Urothelium cell line (cell line): ENCODE measurements around the gene IQUB.
"Not testable (repeated sequence)": the region's sequence is repeated elsewhere in the genome, so short reads cannot be mapped to it uniquely, and the experiment has no call there.

ENCODE experiments used
- DNase-seq: peaks from one replicate; pipeline ENCODE4 v3.0.0; 2011; ENCODE audit warnings: low spot score, mixed read lengths
- FAIRE-seq: peaks from 2 replicates; lab custom pipeline; 2011; peaks lifted over from hg19 to GRCh38; lab: Jason Lieb, UNC

The IQUB gene

DNA sequence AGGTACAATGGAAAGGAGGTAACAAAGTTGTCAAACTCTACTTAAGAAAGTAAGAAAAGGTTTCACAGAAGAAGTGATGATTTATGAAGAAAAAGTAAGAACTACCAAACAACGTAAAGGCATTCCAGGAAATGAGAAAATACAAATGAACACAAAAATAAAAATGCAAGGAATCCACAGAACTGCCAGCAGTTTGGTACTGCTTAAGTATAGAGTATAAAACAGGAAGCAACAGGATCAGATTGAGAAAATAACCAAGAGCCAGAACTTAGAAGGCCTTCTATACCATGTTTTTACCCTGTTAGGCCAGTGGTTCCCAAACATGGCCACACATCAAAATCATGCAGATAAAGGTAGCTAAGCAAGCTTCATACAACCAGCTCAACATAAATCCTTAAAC, 14.0 kb upstream of the IQUB start:
- FAIRE-seq: no peak
- no peak for DNase-seq

DNA sequence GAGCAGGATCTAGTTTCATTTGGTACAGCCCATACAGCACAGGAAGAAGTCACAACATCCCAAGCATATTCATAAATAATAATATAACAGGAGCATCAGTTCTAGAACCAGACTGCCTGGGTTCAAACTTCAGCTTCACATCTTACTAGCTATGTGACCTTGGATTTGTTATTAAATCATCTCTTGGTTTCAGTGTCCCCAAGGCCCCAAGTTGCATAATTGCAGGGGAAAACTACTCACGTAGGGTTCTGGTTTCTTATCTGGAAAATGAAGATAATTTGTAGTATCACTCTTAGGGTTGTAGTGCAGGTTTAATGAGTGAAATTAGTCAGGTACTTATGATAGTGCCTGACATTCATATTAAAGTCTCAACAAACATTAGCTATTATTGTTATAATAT, 5.5 kb upstream of the IQUB start:
- DNase-seq (no peak), FAIRE-seq (no peak)

DNA sequence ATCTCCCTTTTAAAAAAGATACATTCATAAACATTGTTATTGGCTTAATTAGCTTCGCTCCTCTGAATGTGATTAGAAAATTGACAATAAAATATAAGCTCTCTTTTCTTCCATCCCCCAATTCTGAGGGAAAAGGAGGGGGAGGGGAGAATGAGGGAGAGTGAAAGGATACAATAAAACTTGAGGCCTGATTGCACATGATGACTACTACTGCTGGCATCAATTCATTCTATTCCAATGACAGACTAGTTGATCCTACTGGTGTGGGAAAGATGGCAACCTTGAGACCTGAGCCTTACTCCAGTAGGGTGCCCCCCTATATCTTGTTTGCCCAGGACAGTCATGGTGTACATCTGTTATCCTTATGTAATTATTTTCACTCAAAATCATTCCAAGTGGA, 4.5 kb upstream of the IQUB start:
- DNase-seq (no peak), FAIRE-seq (no peak)

DNA sequence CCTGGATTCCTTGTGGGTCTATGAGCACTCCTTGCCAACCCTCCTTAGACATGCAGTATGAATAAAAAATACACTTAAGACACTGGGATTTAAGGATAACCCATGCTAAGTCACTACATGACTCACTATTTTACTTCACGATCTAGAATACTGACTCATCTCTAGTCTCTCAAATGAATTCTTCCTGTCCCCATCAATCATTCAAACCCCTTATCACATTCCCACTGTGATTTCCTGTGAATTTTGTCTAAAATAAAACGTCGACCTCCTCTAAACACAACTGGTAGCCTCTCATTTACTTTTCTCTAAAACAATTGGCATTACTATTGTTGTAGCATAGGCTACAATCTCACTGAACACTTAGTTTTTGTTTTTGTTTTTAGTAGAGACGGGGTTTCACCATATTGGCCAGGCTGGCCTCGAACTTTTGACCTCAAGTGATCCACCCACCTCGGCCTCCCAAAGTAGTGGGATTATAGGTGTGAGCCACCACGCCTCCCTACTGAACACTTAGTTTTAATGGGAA, 3.9 kb upstream of the IQUB start:
- peak; percentile 4 for DNase-seq
- FAIRE-seq: no peak

DNA sequence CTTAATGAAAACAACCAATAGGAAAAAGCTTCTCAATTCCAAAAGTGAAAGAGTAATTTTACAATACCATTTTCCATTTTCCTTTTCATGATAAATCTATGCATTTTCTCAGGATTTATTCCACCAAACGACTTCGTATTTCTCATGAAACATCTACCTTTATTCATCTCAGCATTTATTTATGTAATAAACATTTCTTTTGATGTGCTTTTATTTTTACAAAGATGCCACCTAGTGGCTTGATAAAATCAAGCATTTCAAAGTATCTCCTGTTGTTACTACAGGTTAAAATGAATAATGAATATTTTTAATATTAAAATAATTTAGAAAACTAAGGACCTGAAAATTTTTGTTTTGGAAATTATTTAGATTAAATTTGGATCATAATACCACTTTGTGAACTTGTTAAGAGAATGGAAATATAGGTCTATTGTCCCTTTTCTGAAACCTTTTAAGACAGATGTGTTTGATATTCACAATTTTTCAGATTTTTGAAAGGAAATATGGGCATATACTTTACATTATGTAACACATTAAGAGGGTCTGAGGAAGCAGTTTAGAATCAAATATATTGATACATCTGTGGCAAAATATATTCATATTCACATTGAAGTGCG, 2.7 kb upstream of the IQUB start:
- DNase-seq (no peak), FAIRE-seq (no peak)

DNA sequence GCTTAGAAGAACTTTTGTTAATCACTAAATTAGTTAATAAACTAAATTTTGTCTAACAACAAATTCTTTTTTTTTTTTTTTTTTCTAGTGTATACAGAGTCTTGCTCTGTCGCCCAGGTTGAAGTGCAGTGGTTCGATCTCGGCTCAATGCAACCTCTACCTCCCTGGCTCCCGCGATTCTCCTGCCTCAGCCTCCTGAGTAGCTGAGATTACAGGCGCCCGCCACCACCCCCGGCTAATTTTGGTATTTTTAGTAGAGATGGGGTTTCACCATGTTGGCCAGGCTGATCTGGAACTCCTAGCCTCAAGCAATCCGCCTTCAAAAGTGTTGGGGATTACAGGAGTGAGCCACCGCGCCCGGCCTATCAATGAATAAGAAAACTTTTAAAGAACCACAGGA, 1.1 kb upstream of the IQUB start:
- no peak for DNase-seq

DNA sequence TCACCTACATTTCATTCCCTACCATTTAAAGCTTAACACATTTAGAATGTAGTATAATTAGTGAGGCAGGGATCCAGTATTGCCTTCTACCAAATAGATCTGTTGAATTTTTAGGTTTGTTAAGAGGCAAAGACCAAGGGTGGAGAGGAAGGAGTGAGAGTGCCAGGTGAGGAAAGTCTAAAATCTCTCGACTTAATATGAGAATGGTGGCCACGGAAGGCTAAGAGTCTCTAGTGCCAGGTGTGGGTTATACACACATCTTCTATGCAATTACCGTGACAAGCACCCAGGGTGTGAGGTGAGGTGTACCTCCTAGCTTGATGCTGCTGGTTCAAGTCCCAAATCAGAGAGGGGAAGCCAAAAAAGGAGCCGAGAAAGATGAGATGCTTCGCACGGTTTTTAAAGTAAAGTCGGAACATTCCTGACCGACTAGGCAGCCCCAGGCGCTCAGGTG, 439 bp downstream of the IQUB start:
- FAIRE-seq: no peak
- peak; percentile 2 for DNase-seq

More for the DNA sequence above, 1.1 kb upstream of the IQUB start:
- no peak for FAIRE-seq

DNA sequence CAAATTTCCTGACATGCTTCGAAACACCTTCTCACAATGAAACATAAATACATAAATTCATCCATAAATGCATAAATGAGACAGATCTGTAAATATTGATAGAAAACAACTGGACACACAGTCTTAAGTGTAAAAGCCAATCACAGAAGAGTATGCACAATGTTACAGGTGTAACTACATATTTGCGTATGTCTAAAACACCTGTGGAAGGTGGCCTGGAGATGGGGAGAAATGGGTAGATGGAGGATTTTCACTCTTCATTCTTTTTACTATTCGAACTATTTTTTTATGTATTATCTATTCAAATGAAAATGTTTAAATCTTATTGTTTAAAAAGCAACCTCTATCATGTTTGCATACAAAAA, 860 bp downstream of the IQUB start:
- FAIRE-seq: no peak

DNA sequence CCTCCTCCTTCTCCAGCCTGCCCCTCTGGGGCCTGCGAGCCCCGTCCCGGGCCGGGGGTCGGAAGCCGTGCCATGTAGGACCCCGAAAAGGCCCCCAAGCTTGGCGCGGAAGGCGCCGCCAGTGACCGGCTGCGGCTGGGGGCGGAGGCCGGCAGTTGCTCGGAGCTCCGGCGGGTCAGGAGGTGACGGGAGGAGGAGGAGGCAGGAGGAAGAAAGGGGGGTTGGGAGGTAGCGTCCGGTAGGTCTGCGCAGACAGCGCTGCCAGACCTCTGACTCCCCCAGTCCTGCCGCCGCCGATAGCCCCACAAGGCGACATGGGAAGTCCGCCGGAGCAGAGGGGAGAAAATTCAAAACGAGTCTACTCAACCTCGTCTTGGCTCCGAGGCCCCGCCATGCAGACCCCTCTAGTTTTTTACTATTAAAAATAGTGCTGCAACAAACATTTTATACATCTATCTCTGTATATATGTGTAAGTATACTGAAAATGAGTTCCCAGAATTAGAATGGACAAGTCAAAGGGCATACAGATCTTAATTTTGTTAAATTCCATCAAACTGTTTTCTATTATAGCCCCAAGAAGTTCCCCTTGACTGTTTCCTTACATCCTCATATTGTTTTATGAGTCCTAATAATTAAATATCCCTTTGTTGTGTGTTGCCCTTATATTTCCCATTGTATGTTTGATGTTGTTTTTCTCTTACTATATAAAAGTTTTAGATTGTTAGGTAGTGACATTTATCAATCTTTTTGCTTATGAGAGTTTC, 1.4 kb downstream of the IQUB start:
- not testable (repeated sequence) for DNase-seq
- FAIRE-seq: peak; percentile 44

More for the DNA sequence above, 860 bp downstream of the IQUB start:
- no peak for DNase-seq

DNA sequence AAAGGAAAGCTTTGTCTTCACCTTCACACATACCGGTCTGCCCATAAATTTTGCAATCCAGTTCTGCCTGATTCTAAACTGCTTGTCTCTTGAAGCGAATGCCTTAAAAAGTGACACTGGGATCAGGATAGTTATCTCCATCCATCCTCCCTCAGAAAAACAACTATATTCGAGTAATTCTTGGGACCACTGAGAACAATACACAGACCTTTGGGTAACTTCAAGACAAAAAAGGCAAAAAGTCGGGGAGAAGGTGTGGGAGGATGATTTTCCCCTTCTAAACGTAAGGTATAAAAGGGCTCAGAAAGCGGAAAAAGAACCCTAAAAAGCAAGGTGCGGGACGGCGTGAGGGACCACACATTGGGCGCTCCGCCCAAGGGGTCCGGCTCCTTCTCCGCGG, 2.1 kb downstream of the IQUB start:
- DNase-seq, FAIRE-seq: not testable (repeated sequence)

DNA sequence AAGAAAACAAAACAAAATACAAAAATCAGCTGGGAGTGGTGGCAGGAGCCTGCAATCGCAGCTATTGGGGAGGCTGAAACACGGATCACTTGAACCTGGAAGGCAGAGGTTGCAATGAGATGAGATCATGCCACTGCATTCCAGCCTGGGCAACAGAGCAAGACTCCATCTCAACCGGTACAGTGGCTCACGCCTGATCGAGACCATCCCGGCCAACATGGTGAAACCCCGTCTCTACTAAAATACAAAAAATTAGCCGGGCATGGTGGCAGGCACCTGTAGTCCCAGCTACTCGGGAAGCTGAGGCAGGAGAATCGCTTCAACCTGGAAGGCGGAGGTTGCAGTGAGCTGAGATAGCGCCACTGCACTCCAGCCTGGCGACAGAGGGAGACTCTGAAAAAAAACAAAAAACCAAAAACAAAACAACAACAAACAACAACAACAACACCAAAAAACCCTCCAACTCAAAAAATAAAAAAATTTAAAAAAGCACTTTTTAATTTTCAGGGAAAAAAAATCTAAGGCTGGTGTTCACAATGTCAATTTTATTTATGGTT, 4.3 kb downstream of the IQUB start:
- not testable (repeated sequence) for DNase-seq, FAIRE-seq

DNA sequence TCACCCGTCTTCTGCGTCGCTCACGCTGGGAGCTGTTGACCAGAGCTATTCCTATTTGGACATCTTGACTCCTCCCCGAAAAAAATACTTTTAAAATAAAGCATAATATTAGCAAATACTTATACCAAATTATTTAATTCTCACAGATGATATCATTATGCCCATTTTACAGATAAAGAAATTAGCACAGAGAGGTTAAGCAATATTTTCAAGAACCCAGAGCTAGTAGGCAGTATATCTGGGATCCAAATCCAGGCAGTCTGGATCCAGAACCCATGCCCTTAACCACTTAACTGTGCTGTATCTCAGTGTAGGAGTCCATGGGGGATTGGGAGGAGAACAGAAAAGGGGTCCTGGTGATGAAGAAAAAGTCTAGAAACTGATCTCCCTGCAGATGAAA, 6.1 kb downstream of the IQUB start:
- no peak for FAIRE-seq
- DNase-seq: no peak

DNA sequence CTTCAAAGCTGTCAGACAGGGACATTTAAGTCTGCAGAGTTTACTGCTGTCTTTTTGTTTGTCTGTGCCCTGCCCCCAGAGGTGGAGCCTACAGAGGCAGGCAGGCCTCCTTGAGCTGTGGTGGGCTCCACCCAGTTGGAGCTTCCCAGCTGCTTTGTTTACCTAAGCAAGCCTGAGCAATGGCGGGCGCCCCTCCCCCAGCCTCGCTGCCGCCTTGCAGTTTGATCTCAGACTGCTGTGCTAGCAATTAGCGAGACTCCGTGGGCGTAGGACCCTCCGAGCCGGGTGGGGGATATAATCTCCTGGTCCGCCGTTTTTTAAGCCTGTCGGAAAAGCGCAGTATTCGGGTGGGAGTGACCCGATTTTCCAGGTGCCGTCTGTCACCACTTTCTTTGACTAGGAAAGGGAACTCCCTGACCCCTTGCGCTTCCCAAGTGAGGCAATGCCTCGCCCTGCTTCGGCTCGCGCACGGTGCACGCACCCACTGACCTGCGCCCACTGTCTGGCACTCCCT, 6.6 kb downstream of the IQUB start:
- DNase-seq, FAIRE-seq: not testable (repeated sequence)

DNA sequence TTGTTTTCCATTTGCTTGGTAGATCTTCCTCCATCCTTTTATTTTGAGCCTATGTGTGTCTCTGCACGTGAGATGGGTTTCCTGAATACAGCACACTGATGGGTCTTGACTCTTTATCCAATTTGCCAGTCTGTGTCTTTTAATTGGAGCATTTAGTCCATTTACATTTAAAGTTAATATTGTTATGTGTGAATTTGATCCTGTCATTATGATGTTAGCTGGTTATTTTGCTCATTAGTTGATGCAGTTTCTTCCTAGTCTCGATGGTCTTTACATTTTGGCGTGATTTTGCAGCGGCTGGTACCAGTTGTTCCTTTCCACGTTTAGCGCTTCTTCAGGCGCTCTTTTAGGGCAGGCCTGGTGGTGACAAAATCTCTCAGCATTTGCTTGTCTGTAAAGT, 7.9 kb downstream of the IQUB start:
- FAIRE-seq, DNase-seq: not testable (repeated sequence)

DNA sequence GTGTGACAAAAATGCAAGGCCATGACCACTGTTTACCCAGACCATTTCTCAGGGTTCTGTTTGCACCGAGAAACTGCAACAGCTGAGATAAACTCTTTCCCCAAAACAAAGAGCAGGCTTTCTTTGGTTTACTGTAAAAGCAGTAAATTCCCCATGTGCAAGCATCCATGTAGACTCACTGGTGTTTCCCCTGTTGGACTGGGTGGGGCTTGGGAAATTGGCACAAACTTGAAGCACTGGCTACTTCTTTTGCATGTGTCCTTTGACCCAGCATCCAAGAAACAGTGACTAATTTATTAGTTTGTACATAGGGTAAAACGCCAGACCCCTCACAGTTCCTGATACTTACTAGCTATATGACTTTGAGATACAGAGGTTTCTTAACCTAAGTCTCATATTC, 12.3 kb downstream of the IQUB start:
- DNase-seq (no peak), FAIRE-seq (no peak)

DNA sequence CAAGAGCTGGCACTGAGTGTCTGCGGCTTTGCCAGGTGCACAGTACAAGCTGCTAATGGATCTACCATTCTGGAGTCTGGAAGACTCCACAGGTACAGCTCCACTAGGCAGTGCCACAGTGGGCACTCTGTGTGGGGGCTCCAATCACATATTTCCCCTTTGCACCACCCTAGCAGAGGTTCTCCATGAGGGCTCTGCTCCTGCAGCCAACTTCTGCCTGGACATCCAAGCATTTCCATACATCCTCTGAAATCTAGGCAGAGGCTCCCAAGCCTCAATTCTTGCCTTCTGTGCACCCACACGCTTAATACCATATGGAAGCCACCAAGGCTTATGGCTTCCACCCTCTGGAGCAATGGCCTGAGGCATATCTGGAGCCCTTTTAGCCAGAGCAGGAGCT, 29.2 kb downstream of the IQUB start:
- FAIRE-seq: no peak
- no peak for DNase-seq

DNA sequence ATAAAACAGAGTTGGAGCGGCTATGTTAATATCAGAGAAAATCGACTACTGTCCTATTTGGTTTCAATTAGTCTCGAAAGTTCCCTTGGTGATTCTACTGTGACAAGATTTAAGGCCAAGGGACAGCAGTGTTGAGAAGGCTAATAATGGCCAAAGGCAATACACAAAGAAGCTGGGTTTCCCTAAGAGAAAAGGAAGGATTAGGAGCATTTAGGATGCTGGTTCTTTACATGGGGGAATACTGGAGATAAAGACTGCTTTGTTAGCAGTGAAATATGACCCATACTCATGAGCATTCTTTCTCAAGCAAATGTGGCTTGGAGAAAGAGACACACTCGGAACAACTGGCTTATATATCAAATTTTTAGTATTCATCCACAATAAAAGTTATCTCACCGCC, 32.2 kb downstream of the IQUB start:
- DNase-seq: no peak
- no peak for FAIRE-seq

DNA sequence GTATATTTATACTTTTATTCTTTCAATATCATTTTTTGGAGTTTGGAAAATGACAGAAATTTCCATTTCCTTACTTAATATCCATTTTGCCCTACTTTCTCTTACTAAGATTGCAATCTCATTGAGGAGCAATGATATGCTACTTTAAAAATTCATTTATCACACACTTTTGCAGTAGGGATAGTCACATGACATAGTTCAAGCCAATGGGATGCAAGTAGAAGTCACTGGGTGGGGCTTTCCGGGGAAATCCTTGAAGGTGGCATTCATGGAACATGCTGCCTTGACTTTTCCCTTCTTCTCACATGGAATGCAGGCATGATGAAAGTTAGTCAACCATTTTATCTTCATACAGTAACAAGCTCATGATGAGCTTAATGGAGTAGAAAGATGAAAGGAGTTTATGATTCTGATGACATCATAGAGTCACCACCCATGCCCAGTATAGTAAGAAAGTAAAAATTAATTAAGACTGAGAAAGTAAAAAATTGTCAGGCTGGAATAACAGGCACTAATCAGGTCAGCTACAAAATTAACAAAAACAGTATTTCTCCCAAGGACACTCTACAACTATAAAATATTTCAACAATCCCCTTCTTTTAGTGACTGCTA, 33.4 kb downstream of the IQUB start:
- DNase-seq (no peak), FAIRE-seq (no peak)

DNA sequence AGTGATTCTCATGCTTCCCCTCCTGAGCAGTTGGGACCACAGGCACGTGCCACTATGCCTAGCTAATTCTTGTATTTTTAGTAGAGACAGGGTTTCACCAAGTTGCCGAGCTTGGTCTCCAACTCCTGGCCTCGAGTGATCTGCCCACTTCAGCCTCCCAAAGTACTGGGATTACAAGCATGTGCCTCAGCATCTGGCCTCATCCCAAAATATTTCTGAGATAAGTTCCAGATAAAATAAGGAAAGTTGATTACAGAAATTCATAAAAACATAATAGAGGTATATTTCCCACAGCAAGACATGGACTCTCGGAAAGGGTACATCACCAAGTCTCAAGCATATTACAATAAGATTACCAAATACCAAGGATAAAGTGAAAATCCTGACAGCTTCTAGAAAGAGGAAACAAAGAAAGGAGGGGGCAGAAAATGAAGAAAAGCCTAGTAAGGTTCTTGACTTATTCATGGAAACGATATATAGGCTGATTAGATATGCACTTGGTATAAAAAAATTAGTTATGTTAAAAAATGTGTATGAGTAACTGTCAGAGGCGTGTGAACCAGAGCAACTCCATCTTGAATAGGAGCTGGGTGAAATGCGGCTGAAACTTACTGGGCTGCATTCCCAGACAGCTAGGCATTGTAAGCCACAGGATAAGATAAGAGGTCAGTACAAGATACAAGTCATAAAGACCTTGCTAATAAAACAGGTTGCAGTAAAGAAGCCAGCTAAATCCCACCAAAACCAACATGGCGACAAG, 35.0 kb downstream of the IQUB start:
- DNase-seq (no peak), FAIRE-seq (no peak)

DNA sequence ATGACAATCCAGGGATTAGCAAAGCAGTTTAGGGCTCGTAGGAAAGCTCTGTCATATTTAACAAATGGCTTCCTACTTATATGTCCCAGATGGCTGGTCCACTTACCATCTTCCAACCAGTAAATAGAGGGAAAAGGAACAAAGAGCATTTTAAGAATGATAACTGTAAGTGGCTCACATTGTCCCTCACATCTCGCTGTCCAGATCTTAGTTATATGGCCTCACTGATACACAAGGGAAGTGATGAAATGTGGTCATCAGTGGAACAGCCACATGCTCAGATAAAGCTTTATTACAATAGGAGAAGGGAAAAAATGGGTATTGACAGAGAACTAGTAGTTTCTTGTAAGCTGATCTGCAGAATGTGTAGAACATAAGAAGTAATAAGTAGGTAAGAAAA, 35.8 kb downstream of the IQUB start:
- FAIRE-seq (no peak), DNase-seq (no peak)

DNA sequence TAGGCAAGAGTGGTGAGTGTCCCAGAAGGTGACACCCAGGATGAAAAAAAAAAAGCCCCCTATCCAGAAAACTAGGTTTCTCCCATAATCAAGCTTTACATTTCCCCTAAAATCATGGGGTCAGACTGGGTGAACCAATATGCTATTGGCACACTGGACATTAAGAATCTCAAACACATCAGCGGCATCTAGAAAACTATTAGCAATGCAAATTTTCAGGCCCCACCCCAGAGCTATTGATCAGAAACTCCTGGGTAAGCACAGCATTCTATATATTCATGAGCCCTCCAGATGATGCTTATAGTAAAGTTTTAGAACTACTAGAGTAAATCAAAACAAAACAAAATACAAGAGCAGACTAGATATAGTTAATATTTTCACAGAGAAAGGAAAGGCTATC, 36.4 kb downstream of the IQUB start:
- DNase-seq: no peak
- no peak for FAIRE-seq
